Activated CD8-positive, alpha-beta memory T cell treated with anti-CD3 and anti-CD28 coated beads, Interleukin-2, amount 50 U/mL, for 1 hour (primary cell): ENCODE measurements around the gene EHBP1.
"Not testable (repeated sequence)": the region's sequence is repeated elsewhere in the genome, so short reads cannot be mapped to it uniquely, and the experiment has no call there.

Experiments used
- DNase-seq: peaks from one replicate; pipeline ENCODE4 v3.0.0-alpha.2; 2020; ENCODE audit errors: extremely low read depth

The EHBP1 gene

DNA sequence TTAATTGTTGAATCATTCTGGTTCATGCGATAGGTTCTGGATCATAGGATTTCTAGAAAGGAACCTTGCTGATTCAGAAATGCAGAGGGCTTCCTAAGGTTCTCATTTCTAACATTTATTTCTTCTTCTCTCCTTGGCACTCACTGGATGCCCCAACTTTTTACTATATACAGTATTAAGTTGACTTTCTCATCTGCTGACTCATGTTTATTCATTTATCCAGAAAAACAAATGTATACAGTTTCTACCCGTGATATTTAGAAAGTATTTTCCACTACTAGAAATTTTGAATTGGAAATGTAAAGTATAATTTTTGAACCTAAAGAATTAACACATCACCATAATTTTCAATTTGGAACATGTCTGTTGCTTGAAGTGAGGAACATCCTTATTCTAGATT lies 312.9 kb downstream of the EHBP1 start:
- DNase-seq, result no peak

DNA sequence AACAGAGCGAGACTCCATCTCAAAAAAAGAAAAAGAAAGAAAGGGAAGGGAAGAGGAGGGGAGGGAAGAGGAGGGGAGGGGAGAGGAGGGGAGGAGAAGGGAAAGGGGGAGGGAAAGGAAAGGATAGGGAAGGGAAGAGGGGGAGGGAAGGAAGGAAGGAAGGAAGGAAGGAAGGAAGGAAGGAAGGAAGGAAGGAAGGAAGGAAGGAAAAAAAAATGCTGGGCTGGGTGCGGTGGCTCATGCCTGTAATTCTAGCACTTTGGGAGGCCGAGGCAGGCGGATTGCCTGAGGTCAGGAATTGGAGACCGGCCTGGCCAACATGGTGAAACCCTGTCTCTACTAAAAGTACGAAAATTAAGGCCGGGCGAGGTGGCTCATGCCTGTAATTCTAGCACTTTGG lies 314.2 kb downstream of the EHBP1 start:
- DNase-seq, result not testable (repeated sequence)

DNA sequence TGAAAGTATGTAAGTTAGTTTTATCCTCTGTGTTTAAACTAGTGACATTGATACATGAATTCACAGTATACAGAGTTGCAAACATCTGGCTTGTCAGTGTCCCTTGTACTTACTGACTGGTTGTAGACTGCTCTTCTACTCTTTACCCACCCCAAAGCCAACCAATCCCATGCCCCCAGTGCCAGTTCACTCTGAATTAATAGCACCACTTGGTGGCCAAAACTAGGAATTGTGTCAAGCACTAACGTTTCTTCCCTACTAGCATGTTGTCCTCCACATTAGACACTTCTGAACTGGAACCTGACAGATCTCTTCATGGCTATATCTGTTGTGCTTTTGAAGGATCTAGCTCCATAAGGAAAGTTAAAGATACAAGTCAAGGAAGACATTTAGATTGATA lies 317.9 kb downstream of the EHBP1 start:
- no peak for DNase-seq

DNA sequence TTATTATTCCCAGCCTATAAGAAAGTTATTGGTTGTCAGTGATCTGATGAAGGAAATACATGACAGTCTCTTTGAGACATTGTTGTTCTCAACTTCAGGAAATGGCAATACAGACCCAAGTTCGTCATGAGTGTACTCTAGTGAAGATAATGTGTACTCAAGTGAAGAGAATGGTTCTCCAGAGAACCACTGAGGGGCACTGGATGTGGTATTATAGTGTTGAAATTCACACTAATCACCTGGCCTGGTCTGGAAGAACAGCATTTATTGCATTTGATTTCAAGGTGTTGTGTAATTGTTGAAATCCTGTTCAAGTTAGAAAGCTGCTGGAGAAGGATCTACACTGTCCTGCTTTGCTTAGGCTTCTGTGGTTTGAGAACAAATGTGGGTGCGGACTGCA lies 321.7 kb downstream of the EHBP1 start:
- DNase-seq, result no peak

DNA sequence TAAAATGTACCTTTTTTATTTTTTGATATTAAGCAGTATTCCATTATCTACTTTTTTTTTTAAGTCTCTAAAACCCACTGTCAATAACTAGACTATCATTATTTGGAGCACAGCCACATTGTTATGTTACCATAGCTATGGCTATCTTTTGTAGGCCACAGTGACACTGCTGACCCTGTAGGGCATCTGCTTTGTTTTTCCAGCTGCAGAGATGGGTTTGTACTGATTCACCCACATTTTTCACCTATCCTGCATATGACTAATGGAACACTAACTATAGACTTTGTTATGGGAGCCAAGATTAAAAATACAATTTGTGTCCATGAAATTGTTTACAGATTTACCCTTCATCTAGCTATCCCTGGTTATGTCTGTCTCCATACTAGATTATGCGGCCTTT lies 323.5 kb downstream of the EHBP1 start:
- no peak for DNase-seq

DNA sequence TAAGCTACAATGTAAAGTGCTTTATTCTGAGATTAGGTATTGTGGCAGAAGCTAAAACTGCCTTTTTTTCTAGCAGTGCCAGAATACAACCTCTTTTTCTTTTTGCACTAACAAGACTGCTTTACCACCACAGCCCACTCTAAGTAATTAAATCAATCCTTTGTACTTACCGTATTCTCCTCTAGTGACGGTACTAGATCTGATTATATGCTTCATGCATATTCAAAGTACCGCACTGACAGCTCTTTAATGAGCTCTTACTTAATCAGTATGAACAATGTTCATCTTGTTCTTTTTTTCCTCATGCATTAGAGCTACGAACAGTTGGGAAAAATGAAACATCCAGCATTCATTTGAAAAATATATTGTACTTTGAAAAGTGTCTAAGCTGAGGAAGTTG lies 329.0 kb downstream of the EHBP1 start:
- DNase-seq, result no peak

DNA sequence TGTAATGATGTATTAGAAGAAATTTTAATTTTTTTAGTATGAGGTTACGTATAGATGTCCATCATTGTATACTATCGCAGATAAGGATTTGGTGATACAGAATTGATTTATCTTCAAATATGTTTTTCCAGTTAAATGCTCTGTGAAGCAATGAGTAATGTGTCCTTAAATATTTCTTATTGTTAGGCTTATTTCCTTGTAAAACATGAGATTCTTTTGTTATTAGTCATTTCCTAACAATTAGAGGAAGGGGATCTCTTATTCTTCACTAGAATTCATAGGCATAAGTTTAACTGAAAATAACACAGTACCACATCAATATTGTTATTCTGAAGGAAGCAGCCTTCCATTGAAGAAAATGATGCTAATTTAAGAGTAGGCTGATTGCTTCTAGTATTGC lies 329.7 kb downstream of the EHBP1 start:
- no peak for DNase-seq

DNA sequence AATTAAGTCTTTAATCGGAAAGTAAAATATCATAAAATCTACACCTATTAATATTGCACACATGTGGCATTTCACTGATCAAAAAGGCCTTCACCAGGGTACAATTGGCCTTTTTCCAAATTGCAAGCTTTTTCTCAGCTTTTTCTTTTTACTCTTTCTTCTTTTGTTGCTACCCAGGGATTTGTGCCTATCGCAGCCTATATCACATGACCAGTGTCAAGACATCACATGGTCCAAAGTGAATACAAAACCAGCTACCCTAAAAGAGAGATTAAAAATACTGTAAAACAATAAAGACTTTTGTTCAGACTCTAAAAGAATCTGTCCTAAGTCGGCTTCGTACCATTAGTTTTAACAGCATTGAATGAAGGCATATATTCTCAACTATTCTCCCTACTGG lies 330.1 kb downstream of the EHBP1 start:
- DNase-seq, result no peak

DNA sequence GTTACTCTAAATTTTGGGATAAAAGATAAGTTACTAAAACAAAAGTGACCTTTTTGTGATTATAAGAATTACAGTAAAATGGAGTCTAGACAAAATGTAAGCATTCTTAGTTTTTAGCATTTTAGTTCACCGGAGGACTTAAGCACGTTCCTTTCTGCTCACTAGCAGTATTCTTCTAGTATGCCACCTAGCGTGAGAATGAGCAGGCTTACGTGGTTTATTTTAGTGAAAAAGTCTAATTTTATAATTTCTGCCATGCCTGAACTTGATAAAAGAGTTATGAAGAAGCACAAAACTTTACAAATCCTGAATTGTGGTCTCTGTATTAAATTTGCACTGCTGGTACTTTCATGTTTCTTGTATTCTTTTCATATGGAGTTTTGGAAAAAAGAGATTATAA lies 332.5 kb downstream of the EHBP1 start:
- no peak for DNase-seq

DNA sequence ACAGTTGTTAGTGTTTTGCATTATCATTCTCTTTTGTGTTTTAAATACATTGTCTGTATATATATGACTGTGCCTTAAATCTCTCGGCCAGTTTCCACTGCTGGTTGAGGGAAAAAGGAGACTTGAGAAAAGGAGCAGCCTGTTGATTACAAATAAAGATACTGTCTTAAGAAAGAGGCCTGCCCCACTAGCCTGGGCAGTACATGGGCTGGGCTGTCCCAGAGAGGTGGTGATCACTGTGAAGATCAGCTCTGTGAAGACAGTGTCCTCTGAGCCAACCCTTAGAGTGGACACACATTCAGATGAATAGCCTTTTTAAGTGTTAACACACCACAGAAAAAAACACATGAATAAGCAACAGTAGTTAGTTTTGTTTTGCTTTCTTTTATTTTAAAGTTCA lies 335.1 kb downstream of the EHBP1 start:
- no peak for DNase-seq

DNA sequence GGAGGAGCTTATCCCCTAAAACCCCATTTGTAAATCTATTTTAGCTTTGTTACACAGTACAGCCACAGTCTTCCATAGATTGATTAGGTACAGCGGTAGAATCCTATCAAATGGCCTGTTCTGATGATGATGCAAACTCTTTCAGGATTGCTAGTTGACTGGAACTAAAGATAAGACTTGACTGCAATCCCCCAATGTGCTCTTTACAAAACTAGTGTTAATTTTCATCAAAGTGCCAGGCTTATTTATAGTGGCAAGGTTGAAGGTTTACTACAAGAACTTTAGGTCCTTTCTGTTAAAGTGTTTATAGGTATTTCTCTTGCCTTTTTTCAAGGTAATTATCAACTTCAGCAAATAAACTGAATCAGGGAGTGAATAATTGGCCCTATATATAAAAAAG lies 336.1 kb downstream of the EHBP1 start:
- no peak for DNase-seq

DNA sequence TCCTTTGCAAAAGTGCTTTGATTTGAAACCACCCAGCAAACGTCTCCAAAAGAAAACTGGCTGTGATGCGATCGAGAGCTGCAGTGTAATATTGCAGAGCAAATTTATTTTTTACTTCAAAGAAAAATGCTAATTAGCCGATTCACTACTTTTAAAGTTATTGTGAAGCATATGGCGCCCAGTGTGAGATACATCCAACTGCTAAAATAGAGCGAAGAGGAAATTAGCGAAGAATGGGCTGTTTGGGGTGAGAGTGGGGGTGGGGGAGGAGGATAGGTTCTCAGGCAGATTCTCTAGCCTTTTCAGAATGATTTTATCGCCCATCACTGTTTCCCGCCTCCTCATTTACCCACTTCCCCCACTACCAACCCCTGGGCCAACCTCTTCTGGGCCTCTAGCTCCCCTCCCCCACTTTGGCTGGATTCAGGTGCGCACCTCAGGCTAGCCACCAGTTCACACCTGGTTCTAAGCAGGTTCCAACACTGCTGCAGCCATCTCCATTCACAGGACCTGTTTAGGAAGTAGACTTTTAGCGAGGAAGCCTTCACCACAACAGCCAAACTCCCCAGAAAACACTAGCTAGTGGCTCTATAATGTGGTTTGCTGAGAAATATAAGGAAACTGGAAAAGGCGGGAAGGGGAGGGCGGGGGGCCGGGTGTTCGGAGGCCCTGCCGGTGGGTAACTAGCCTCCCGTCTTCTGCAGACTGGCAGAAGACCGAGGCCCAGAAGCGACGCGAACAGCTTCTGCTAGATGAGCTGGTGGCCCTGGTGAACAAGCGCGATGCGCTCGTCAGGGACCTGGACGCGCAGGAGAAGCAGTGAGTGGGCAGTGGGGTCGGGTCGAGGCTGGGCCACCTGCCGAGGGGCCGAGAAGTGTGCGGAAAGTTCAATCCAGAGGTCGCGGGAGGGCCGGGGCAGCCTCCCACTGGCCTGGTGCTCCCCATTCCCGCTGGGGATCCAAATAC lies 339.1 kb downstream of the EHBP1 start:
- DNase-seq, result no peak

DNA sequence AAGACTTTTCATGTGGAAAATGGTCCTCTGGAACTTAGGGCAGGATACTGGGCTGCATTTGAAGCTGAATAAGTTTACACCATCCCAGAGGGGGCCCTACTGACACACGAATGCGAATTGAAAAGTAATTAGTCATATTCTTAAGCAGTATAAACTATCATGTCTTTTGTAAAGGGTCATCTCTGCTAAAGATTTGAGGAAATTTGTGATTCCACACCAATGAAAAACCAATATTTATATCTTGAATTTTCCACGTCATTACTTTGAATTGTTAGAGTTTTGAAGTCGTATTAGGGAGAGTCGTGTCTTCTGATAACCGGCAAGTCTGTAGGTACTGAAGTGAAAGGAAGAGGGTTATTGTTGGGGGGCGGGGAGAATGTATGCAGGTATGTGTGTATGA lies 341.0 kb downstream of the EHBP1 start:
- no peak for DNase-seq

DNA sequence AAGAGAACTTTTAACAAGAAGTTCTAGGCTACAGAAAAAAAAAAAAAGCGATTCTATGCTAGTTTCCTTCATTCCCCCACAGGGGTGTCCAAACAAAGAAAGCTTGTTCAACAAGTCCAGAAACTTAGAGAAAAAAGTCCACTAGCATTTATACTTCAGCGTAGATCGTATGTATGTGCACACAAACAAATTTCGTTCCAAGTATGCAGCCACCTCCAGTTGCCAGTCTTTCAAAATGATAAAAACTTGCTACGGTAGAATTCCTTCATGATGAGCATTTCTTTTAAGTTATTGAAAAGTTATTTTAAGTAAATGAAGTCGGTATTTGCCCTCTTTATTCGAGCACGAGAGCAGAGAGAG lies 341.4 kb downstream of the EHBP1 start:
- DNase-seq, result no peak

DNA sequence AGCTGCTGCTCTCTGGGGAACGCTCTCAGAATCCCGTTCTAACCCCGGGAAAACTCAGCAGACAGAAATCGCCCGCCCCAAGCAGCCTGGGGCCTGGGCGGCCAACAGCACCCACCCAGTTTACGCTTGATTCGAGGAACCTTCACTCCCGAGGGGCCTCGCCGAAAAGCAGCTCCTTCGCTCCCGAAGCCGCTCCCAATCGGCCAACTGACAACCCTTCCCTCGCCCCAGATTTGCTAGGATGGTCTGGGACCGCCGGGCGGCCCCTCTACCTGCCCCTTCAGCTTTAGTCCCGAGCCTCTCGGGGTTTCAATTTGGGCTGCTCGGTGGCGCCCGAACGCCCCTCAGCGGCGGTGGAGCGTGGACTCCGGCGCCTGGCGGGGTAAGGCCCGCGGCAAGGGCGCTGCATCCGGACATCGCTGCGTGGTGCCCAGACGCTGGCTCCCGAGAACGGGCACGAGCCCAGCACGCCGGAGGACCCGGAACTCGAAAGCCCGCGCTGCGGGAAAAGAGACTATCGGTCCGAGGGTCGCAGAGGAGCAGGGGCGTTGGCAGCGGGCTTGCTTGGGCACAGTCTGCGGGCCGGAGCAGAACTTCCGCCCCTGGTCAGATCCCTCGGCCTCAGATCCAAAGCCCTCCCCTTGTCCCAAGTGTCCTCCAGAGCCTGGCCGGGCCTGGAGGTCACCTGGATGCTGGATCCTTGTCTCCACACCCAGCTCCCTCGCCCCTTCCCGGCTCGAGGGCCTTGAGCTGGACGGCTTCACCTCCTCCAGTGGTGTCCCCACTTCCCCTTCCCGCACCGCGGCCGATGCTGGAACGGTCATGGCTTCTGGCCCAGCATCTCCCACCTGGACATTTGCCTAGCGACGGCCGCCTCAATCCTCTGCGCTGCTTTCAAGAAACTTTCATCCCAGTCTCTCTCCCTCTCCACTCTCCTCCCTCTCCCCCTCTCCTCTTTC lies 342.1 kb downstream of the EHBP1 start:
- DNase-seq, result no peak

DNA sequence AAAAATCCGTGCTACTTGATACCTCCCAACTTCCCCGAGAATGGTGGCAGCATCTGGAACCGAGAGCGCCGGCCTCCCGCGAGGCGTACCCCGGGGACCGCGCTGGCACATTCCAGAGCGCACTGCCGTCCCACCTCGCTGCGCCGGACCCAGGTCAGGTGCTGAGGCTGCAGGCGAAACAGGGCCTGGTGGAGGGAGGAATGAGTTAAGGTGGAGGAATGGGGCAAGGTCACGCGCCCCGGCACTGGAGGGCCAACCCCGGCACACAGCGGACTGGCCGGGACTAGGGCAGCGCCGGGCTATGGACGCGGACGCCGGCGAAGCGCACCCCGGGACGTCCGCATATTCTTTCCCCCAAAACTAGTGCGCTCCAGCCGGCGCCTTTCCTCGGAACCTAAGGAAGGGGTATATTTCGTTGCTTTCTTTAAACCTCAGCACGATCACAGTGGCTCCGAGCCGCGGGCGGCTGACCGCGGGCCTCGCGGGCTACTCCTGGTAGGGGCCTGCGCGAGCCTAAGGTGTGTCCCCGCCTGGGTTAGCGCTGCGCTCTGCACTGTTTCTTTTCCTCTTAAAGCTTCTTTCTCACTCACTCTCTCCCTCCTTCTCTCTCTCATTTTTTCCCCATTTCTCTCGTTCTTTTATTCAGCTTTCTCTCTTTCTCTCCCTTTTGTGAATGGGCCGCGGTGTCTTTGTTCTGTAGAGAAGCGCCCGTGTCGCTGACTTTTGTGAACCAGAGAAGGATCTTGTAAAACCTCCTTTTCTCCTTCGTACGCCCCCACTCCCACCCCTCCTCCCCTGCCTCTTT lies 343.1 kb downstream of the EHBP1 start:
- no peak for DNase-seq

DNA sequence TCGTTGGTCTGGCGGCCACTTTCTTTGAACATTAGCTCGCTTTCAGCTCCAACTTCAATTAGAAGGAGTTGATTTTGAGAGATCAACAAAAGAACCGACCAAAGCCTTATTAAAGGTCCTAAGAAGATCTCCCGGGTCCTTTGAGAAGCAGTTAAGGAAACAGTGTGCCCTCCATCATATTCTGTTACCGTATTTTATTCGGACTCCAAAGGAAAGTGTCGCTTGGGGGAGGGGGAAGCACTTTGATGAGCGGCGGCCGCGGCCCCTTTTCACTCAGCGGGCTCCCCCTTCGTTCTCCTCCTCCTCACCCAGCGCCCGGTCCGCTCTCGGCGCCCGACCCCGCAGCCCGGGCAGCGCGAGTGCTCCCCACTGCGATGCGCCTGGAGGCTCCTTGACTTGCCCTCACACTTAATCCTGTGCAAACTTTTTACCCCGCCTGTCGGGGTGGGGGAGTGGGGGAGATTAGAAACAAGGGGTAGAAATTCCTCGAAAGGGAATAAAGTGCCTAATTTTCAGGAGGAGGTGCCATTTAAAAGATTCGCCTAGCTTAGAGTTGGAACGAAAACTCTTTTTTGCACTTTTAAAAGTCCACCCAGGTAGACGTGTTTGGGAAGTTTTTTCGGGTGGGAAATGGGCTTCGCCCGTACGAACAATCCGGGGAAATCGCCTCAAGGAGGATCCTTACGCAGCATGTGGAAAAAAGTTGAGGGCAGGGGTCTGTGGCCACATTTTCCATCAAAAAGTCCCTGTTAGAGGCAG lies 343.9 kb downstream of the EHBP1 start:
- DNase-seq, result no peak

DNA sequence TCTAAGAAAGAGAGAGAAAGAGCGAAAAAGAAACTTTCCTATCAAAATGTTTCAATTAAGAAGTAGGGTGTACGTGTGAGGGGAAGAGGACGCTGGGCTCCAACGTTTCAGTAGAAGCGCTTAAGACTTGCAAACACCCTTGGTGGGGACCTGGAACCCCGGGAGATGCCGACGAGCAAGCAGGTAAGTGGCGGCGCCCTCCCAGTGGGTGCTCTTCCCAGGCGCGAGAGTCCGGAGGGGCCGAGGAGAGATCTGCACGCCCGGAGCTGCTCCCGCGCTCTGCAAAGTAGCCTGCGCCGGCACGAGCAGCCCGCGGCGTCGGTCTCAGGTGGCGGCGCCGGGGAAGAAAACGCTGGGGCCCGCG lies 344.4 kb downstream of the EHBP1 start:
- DNase-seq, result no peak

DNA sequence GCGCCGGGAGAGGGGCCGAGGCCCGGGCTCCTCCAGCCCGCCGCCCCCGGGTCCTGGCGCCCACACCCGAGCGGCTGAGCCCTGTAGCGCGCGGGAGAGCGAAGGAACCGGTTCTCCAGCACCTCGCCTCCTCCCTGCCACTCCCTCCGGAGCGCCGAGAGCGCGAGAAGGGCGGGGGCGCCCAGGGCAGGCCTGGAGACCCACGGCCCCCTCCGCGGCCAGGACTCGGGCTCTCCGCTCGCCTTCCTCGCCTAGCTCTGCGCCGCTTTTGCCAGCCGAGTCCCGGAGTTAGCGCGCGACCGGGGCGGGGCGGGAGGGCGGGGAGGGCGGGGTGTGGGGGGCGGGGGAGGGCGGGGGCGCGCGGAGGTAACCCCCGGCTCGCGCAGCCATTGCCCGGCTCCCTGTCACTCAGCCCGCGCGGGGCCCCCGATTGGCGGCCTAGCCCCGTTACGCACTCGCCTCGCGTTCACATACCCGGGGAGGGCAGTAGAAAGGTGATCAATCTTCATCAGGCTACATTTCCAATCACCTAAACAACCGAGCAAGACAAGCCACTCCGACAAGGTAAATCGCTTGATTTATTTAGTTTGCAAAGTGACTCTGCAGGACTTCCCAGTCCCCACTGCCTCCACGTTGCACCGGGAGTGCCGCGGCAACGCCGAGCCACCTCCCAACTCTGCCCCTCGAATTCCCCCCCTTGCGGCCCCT lies 345.0 kb downstream of the EHBP1 start, which contains the start of gene OTX1:
TSS of gene OTX1 (plus strand) at position 497 of the 708 bp plus-strand sequence. CDS start 2,161 bp downstream, outside the sequence.
- no peak for DNase-seq

DNA sequence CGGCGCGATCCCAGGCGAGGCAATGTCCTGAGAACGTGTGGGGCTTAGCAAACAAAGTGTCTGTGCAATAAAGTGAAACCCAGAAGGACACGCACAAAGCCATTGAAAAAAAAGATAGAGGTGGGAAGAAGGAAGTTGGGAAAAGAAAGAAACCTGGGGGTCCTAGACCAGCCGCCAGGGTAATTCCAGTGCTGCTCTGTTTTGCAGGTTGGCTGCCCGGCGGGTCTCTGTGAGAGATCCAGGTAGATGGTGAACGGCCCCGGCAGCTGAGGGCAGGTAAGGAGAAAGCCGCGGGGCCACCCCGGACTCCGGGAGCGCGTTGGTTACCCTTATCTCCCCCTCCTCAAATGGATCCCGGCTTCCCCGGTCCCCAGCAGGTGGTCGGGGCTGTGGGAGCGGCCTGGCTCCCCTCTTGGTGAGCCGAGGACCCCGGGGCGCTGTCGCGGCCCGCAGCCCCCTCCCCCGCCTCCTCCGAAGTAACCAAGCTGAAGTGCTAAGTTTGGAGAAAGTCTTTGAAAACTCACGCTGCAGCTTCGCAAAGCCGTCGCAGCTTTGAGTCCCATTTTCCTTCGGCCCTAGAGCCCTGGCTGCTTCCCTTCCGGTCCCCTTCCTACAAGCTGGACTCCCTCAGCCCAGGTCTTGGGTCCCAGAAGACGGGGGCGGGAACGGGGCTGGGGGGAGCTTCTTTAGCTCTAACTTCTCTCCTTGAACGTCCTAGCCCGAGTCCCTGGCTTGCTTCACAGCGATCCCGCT lies 345.7 kb downstream of the EHBP1 start:
- DNase-seq, result no peak
